GM23248 (cell line): ENCODE results near the gene TLL2.

ENCODE experiments used
- EZH2 ChIP-seq: fragments of 200-600 bp; sonication (generic); IDR thresholded peaks from 2 replicates; pipeline ENCODE4 v1.6.1; 2018; ENCODE audit warnings: antibody characterized with exemption, mild to moderate bottlenecking; ENCODE audit not compliant: insufficient read depth, poor library complexity, severe bottlenecking
- EZH2phosphoT487 ChIP-seq: fragments of 200-600 bp; sonication (generic); IDR thresholded peaks from 2 replicates; pipeline ENCODE4 v1.6.1; 2018; ENCODE audit warnings: antibody characterized with exemption, moderate library complexity, mild to moderate bottlenecking, low read depth; ENCODE audit not compliant: insufficient read depth

DNA sequence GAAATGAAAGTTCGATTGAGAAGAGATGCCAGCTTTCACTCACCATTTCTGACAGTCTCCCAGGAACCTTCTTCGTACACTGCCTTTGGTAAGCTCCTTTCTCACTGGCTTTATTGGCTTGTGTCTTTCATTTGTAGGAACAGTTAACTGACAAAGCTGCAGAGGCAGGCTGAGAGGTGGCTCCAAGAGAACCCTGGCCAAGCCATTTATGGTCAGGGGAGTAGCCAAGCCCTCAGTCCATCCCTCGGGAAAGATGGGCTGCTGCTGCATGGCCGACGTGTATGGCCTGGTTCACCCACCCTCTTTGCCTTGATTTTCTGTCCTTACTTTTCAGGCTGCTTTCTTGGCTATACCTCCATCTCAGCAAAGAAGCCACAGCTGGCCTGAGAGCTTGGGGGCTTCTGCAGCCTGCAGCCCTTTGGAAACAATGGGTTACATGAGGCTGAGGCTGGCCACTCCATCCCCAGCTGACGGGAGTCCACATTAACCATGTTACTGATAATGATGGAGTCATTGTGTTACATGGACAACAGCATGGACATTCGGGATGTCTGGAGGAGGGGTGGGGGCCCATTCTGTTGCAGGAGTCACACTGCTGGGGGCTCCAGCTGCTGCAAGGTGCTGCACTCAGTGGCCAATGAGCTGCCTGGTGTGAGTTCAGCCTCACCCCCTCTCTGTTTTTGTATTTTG is 154.7 kb downstream of the TLL2 start, which contains the start of gene OPALIN:
- TF ChIP-seq EZH2 (no peak), EZH2phosphoT487 (no peak)
